HCT116 (cell line): Measurements from ENCODE around the gene NFIX. TPM values are rescaled to one million over a fixed set of nuclear protein-coding genes. Genes with fewer than 3 reads are reported as not detected.

Experiments
- ATAC-seq: fragments of 200-7000 bp; cut with Tn5 transposase; 2 replicates; pipeline ENCODE4 v1.9.1; 2020; ENCODE audit warnings: mild to moderate bottlenecking, moderate library complexity
- BruUV-seq: library from RNA; stranded (reverse); fragments of 400-500 nt; replicated peaks from 2 replicates; lab custom pipeline; 2021; lab: Mats Ljungman, UMichigan
- CTCF ChIA-PET: fragments of 300-600 bp; sonication (Branson Sonifier 250); formaldehyde crosslinking; loops from one replicate; lab custom pipeline; 2021; ENCODE audit warnings: antibody characterized with exemption; lab: Charles Lee
- POLR2A ChIA-PET: fragments of 300-600, 350-600 bp; sonication (Branson Sonifier 250); formaldehyde crosslinking; loops from one replicate; lab custom pipeline; 2021; ENCODE audit warnings: antibody characterized with exemption; lab: Charles Lee
- RAD21 ChIA-PET, 2 experiments: fragments of 300-600 bp; sonication (Branson Sonifier 250); formaldehyde crosslinking; loops; one replicate each; lab custom pipeline; 2023; ENCODE audit warnings: low total read pairs in 2 of 2; ENCODE audit not compliant: uncharacterized antibody in 2 of 2, unreplicated experiment in 2 of 2, low non-redundant PET in 1 of 2; lab: Charles Lee
- DNase-seq: peaks from one replicate; pipeline ENCODE4 v3.0.0-alpha.2; 2010; ENCODE audit warnings: low read depth, low spot score
- H2AFZ ChIP-seq: fragments of 200-600 bp; shearing (Covaris generic), sonication (generic); 2 replicates; pipeline ENCODE4 v1.6.1; 2017; ENCODE audit warnings: low read depth, mixed run types, mixed read lengths, antibody characterized with exemption, low read length; ENCODE audit not compliant: poor library complexity, severe bottlenecking
- H3K27ac ChIP-seq: 2 replicates; pipeline ENCODE4 v1.5.1; 2012; ENCODE audit warnings: low read depth, low read length
- H3K27me3 ChIP-seq: fragments of 200-600 bp; sonication (generic); 2 replicates; pipeline ENCODE4 v1.6.1; 2016; ENCODE audit warnings: mixed run types, low read length, mixed read lengths; ENCODE audit not compliant: insufficient read depth
- H3K36me3 ChIP-seq, 2 experiments: fragments of 200-500 bp in 1 of 2; fragments of 200-600 bp in 1 of 2; sonication (Bioruptor generic) in 1 of 2; sonication (generic) in 1 of 2; 2 replicates each; pipeline versions ENCODE4 v1.5.1 to v1.6.1; 2014 to 2016; ENCODE audit warnings: low read length in 2 of 2, inconsistent platforms in 1 of 2, mixed read lengths in 1 of 2, mixed run types in 1 of 2; ENCODE audit not compliant: insufficient read depth in 2 of 2, control insufficient read depth in 1 of 2
- H3K4me1 ChIP-seq, 2 experiments: fragments of 200-600 bp in 1 of 2; sonication (generic) in 1 of 2; 2 replicates each; pipeline versions ENCODE4 v1.5.1 to v1.6.1; 2012 to 2017; ENCODE audit warnings: low read length in 2 of 2, inconsistent platforms in 1 of 2, mild to moderate bottlenecking in 1 of 2, mixed read lengths in 1 of 2, mixed run types in 1 of 2, moderate library complexity in 1 of 2; ENCODE audit not compliant: insufficient read depth in 2 of 2, control insufficient read depth in 1 of 2
- H3K4me2 ChIP-seq: fragments of 200-600 bp; sonication (generic); 2 replicates; pipeline ENCODE4 v1.6.1; 2017; ENCODE audit warnings: mixed run types, low read length, mixed read lengths
- H3K4me3 ChIP-seq, 2 experiments: fragments of 200-600 bp in 1 of 2; sonication (generic) in 1 of 2; replicated peaks in 1 of 2; 2 replicates each; pipeline ENCODE4 v1.5.1; 2011 to 2016; ENCODE audit warnings: low read length in 2 of 2, control low read depth in 1 of 2, low read depth in 1 of 2, mild to moderate bottlenecking in 1 of 2, mixed read lengths in 1 of 2, mixed run types in 1 of 2
- H3K79me2 ChIP-seq: fragments of 200-600 bp; sonication (generic); 2 replicates; pipeline ENCODE4 v1.6.1; 2017; ENCODE audit warnings: mild to moderate bottlenecking, mixed run types, low read length, moderate library complexity, mixed read lengths; ENCODE audit not compliant: insufficient read depth
- H3K9ac ChIP-seq: fragments of 200-600 bp; sonication (generic); 2 replicates; pipeline ENCODE4 v1.6.1; 2016; ENCODE audit warnings: low read length, mixed read lengths
- H3K9me2 ChIP-seq: fragments of 200-600 bp; sonication (generic), shearing (Covaris generic); 2 replicates; pipeline ENCODE4 v1.6.1; 2017; ENCODE audit warnings: mixed run types, mild to moderate bottlenecking, moderate library complexity; ENCODE audit not compliant: insufficient read depth
- H3K9me3 ChIP-seq, 2 experiments: fragments of 200-500 bp in 1 of 2; fragments of 200-600 bp in 1 of 2; sonication (Bioruptor generic) in 1 of 2; sonication (generic) in 1 of 2; 2 replicates each; pipeline ENCODE4 v1.6.1; 2014 to 2017; ENCODE audit warnings: low read length in 2 of 2, mixed read lengths in 2 of 2, inconsistent platforms in 1 of 2, low read depth in 1 of 2, mild to moderate bottlenecking in 1 of 2, mixed run types in 1 of 2, moderate library complexity in 1 of 2; ENCODE audit not compliant: control insufficient read depth in 1 of 2, insufficient read depth in 1 of 2
- H4K20me1 ChIP-seq: fragments of 200-600 bp; sonication (generic), shearing (Covaris generic); 2 replicates; pipeline ENCODE4 v1.6.1; 2017; ENCODE audit warnings: mixed run types, mild to moderate bottlenecking, moderate library complexity; ENCODE audit not compliant: insufficient read depth
- CEBPB ChIP-seq: IDR thresholded peaks from 2 replicates; pipeline ENCODE4 v1.6.1; 2012; ENCODE audit warnings: low read depth
- JUND ChIP-seq: IDR thresholded peaks from 2 replicates; pipeline ENCODE4 v1.6.1; 2012
- POLR2A ChIP-seq: IDR thresholded peaks from 2 replicates; pipeline ENCODE4 v1.7.0; 2011; ENCODE audit warnings: borderline replicate concordance; ENCODE audit not compliant: insufficient read depth, insufficient read length; ENCODE audit errors: extremely low read depth
- SP1 ChIP-seq: IDR thresholded peaks from 2 replicates; pipeline ENCODE4 v1.6.1; 2012; ENCODE audit warnings: low read depth
- SRF ChIP-seq: IDR thresholded peaks from 2 replicates; pipeline ENCODE4 v1.6.1; 2012; ENCODE audit warnings: low read depth
- ZFX ChIP-seq: fragments of 450-650 bp; IDR thresholded peaks from 2 replicates; pipeline ENCODE4 v1.6.1; 2017
- intact Hi-C: fragments of 100-400 bp; cut with micrococcal nuclease; formaldehyde crosslinking; loops from 2 replicates; pipeline ENCODE4 v1.10.0; 2022
- total RNA-seq: library from RNA; stranded (reverse); gene quantifications from one replicate; pipeline ENCODE4 v1.2.1, GENCODE V29; 2021; ENCODE audit not compliant: unreplicated experiment
- TF ChIP-seq, protein P1 (sequence below), 3 experiments: fragments of 200-600 bp in 1 of 3; sonication (generic) in 1 of 3; IDR thresholded peaks in 2 of 3; conservative IDR thresholded peaks in 1 of 3; 2 replicates each; pipeline ENCODE4 v1.5.1; 2012 to 2017; ENCODE audit warnings: low read depth in 2 of 3, low read length in 2 of 3, antibody characterized with exemption in 1 of 3, borderline replicate concordance in 1 of 3, control low read depth in 1 of 3, mild to moderate bottlenecking in 1 of 3, mixed read lengths in 1 of 3, mixed run types in 1 of 3, moderate library complexity in 1 of 3; ENCODE audit not compliant: insufficient read depth in 1 of 3

The NFIX gene
- total RNA-seq, 1 experiment from 2014 or later = 34.8 TPM

DNA sequence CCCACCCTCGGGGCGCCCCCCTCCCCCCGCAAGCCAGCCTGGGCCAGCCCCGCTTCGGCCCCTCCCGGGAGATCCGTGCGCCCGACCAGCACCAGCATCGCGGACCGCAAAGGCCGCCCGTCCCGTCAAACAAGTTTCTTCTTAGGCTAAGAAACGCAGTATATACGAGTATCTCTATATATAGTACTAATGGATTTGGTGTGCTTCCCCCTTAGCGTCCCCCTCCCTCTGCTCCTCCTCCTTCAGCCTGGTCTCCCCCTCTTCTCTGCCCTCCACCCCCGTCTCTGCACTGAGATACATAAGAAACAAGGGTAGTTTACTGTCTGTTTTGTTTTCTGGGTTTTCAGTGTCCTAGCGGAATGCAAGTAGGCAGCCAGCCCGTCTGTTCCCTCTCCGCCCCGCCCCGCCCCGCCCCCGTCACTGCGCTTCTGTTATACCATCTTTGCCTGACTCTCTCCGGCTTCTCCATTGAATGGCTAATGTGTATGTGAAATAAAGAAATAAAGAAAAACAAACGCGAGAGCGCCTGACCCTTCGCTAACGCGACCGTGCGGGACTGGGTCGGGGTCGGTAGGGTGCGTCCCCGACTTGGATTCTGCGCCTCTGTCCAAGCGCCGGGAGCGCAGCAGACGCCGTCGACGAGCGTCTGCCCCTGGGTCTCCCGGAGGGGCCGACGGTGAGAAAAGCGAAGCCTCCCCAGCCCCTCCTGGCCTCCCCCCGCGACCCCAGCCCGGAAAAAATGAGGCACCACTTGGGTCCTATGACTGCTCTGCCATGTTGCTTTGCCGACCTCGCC is 103.2 kb downstream of the NFIX start:
- no TSS peak for BruUV-seq
- Histone ChIP-seq H3K9me3 (no peaks in the 10 kb centered on the region), H2AFZ (peak overlapping the region; percentile 35), H4K20me1 (no peaks in the 10 kb centered on the region), H3K9ac (no peak overlapping the region), H3K36me3 (no peaks in the 10 kb centered on the region), H3K9me2 (no peaks in the 10 kb centered on the region), H3K4me2 (peak overlapping the region; percentile 74), H3K4me3 (no peak overlapping the region; a peak in 1 of 4 replicates)
- intact Hi-C loops = no loop called here
- ATAC-seq = no peak; the same call in 1 of the 2 replicates
- RAD21 ChIA-PET = no interaction called here
- no peak for TF ChIP-seq SP1
- TF ChIP-seq JUND = no peak
- TF ChIP-seq, protein P1, sequence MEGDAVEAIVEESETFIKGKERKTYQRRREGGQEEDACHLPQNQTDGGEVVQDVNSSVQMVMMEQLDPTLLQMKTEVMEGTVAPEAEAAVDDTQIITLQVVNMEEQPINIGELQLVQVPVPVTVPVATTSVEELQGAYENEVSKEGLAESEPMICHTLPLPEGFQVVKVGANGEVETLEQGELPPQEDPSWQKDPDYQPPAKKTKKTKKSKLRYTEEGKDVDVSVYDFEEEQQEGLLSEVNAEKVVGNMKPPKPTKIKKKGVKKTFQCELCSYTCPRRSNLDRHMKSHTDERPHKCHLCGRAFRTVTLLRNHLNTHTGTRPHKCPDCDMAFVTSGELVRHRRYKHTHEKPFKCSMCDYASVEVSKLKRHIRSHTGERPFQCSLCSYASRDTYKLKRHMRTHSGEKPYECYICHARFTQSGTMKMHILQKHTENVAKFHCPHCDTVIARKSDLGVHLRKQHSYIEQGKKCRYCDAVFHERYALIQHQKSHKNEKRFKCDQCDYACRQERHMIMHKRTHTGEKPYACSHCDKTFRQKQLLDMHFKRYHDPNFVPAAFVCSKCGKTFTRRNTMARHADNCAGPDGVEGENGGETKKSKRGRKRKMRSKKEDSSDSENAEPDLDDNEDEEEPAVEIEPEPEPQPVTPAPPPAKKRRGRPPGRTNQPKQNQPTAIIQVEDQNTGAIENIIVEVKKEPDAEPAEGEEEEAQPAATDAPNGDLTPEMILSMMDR (IDR thresholded peaks at IDR 0.05 in 2 of 3, conservative IDR thresholded peaks at IDR 0.05 in 1 of 3; ENCODE audit: borderline replicate concordance in 1 of 3, insufficient read depth in 1 of 3, low read depth in 2 of 3, low read length in 2 of 3) = no peak
- TF ChIP-seq ZFX = no peak
- no peak for TF ChIP-seq POLR2A
- TF ChIP-seq CEBPB = no peak
- no peak for TF ChIP-seq SRF
- TF ChIP-seq, all 23 proteins: peak for 0
- Histone ChIP-seq H3K27me3 (no peaks in the 10 kb centered on the region), H3K4me1 (peaks cover 9 to 53% of the 10 kb centered on the region in 2 experiments; a peak in 3 of 4 replicates), H3K79me2 (no peaks in the 10 kb centered on the region), H3K27ac (no peak overlapping the region)
- ChIA-PET POLR2A (no interaction called here), CTCF (no interaction called here)
- no peak for DNase-seq
